HG03064 (cell line): ENCODE measurements around the gene RDH16.
"Not testable (repeated sequence)": the region's sequence is repeated elsewhere in the genome, so short reads cannot be mapped to it uniquely, and the experiment has no call there.

ENCODE experiments used
- ATAC-seq: cut with Tn5 transposase; IDR thresholded peaks from one replicate; pipeline ENCODE4 v1.9.1; 2021; ENCODE audit warnings: low read depth; ENCODE audit not compliant: unreplicated experiment

RDH16 gene

GRCh38 chr12:56927281-56927680, 30.1 kb downstream of the RDH16 start:
- ATAC-seq: no peak

- no peak for ATAC-seq
Observed at GRCh38 chr12:56922031-56922430, 35.4 kb downstream of the RDH16 start.

GRCh38 chr12:56921346-56921745, 36.1 kb downstream of the RDH16 start:
- no peak for ATAC-seq

- not testable (repeated sequence) for ATAC-seq
Observed at GRCh38 chr12:56918139-56918538, 39.3 kb downstream of the RDH16 start.

GRCh38 chr12:56916996-56917333, 40.4 kb downstream of the RDH16 start:
- no peak for ATAC-seq

GRCh38 chr12:56916296-56916995, 41.0 kb downstream of the RDH16 start:
- ATAC-seq: no peak

GRCh38 chr12:56914724-56915123, 42.7 kb downstream of the RDH16 start:
- no peak for ATAC-seq

GRCh38 chr12:56914256-56914655, 43.2 kb downstream of the RDH16 start:
- no peak for ATAC-seq

GRCh38 chr12:56909403-56909802, 48.0 kb downstream of the RDH16 start:
- not testable (repeated sequence) for ATAC-seq

- ATAC-seq: no peak
Observed at GRCh38 chr12:56908136-56908535, 49.3 kb downstream of the RDH16 start.

- ATAC-seq: no peak
Observed at GRCh38 chr12:56905852-56906251, 51.6 kb downstream of the RDH16 start.

GRCh38 chr12:56903374-56903773, 54.0 kb downstream of the RDH16 start:
- ATAC-seq: no peak
